HCT116 (cell line): ENCODE data around the gene TCEANC2.

ENCODE experiments used
- CEBPB ChIP-seq: IDR thresholded peaks from 2 replicates; pipeline ENCODE4 v1.6.1; 2012; ENCODE audit warnings: low read depth
- ELF1 ChIP-seq: IDR thresholded peaks from 2 replicates; pipeline ENCODE4 v1.6.1; 2012; ENCODE audit warnings: low read depth, borderline replicate concordance
- FOSL1 ChIP-seq: IDR thresholded peaks from 2 replicates; pipeline ENCODE4 v1.6.1; 2012; ENCODE audit warnings: low read depth
- POLR2A ChIP-seq: IDR thresholded peaks from 2 replicates; pipeline ENCODE4 v1.7.0; 2011; ENCODE audit warnings: borderline replicate concordance; ENCODE audit not compliant: insufficient read depth, insufficient read length; ENCODE audit errors: extremely low read depth
- POLR2AphosphoS5 ChIP-seq: IDR thresholded peaks from 2 replicates; pipeline ENCODE4 v1.6.1; 2011; ENCODE audit warnings: mild to moderate bottlenecking, low read depth, low read length, moderate library complexity
- TCF7L2 ChIP-seq: IDR thresholded peaks from 2 replicates; pipeline ENCODE4 v1.7.0; 2011; ENCODE audit warnings: borderline replicate concordance, inconsistent platforms; ENCODE audit not compliant: insufficient read depth, insufficient read length; ENCODE audit errors: extremely low read depth
- TF ChIP-seq, protein P1 (sequence below), 3 experiments: fragments of 200-600 bp in 1 of 3; sonication (generic) in 1 of 3; IDR thresholded peaks in 2 of 3; conservative IDR thresholded peaks in 1 of 3; 2 replicates each; pipeline ENCODE4 v1.5.1; 2012 to 2017; ENCODE audit warnings: low read depth in 2 of 3, low read length in 2 of 3, antibody characterized with exemption in 1 of 3, borderline replicate concordance in 1 of 3, control low read depth in 1 of 3, mild to moderate bottlenecking in 1 of 3, mixed read lengths in 1 of 3, mixed run types in 1 of 3, moderate library complexity in 1 of 3; ENCODE audit not compliant: insufficient read depth in 1 of 3
- TF ChIP-seq, protein P2 (sequence below): IDR thresholded peaks from 2 replicates; pipeline ENCODE4 v1.6.1; 2012
- TF ChIP-seq, protein P3 (sequence below): IDR thresholded peaks from 2 replicates; pipeline ENCODE4 v1.6.1; 2012

DNA sequence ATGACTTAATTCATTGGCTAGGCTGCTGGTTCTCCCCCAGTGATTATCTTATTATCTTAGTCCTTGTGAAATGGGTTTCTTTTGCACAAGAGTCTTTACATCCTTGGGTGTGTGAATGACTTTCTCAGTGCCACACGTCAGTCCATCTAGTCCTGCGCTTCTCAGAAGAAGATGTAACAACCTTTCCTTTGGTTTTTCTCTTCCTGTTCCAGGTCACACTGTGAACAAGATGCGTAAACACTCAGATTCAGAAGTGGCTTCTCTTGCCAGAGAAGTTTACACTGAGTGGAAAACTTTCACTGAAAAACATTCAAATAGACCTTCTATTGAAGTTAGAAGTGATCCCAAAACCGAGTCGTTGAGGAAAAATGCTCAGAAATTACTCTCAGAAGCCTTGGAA is 35.0 kb downstream of the TCEANC2 start:
- TF ChIP-seq, protein P1, sequence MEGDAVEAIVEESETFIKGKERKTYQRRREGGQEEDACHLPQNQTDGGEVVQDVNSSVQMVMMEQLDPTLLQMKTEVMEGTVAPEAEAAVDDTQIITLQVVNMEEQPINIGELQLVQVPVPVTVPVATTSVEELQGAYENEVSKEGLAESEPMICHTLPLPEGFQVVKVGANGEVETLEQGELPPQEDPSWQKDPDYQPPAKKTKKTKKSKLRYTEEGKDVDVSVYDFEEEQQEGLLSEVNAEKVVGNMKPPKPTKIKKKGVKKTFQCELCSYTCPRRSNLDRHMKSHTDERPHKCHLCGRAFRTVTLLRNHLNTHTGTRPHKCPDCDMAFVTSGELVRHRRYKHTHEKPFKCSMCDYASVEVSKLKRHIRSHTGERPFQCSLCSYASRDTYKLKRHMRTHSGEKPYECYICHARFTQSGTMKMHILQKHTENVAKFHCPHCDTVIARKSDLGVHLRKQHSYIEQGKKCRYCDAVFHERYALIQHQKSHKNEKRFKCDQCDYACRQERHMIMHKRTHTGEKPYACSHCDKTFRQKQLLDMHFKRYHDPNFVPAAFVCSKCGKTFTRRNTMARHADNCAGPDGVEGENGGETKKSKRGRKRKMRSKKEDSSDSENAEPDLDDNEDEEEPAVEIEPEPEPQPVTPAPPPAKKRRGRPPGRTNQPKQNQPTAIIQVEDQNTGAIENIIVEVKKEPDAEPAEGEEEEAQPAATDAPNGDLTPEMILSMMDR (IDR thresholded peaks at IDR 0.05 in 2 of 3, conservative IDR thresholded peaks at IDR 0.05 in 1 of 3; ENCODE audit: borderline replicate concordance in 1 of 3, insufficient read depth in 1 of 3, low read depth in 2 of 3, low read length in 2 of 3) = no peak
- TF ChIP-seq POLR2A = no peak
- TF ChIP-seq, protein P2, sequence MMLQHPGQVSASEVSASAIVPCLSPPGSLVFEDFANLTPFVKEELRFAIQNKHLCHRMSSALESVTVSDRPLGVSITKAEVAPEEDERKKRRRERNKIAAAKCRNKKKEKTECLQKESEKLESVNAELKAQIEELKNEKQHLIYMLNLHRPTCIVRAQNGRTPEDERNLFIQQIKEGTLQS = no peak
- TF ChIP-seq CEBPB = no peak
- TF ChIP-seq ELF1 = no peak
- no peak for TF ChIP-seq TCF7L2
- TF ChIP-seq, protein P3, sequence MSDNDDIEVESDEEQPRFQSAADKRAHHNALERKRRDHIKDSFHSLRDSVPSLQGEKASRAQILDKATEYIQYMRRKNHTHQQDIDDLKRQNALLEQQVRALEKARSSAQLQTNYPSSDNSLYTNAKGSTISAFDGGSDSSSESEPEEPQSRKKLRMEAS = no peak
- TF ChIP-seq FOSL1 = no peak
- no peak for TF ChIP-seq POLR2AphosphoS5
